ENCODE measurements around the gene ILK.

GRCh38 chr11:6633422-6634408 lies 30.1 kb downstream of the ILK start:
- TF ChIP-seq EZH2 (IDR thresholded peaks at IDR 0.05; ENCODE audit: borderline replicate concordance) (no peak), EZH2phosphoT487 (IDR thresholded peaks at IDR 0.05; ENCODE audit: low read depth, severe bottlenecking, unreplicated experiment) (no peak)
- TF ChIP-seq, protein P1, sequence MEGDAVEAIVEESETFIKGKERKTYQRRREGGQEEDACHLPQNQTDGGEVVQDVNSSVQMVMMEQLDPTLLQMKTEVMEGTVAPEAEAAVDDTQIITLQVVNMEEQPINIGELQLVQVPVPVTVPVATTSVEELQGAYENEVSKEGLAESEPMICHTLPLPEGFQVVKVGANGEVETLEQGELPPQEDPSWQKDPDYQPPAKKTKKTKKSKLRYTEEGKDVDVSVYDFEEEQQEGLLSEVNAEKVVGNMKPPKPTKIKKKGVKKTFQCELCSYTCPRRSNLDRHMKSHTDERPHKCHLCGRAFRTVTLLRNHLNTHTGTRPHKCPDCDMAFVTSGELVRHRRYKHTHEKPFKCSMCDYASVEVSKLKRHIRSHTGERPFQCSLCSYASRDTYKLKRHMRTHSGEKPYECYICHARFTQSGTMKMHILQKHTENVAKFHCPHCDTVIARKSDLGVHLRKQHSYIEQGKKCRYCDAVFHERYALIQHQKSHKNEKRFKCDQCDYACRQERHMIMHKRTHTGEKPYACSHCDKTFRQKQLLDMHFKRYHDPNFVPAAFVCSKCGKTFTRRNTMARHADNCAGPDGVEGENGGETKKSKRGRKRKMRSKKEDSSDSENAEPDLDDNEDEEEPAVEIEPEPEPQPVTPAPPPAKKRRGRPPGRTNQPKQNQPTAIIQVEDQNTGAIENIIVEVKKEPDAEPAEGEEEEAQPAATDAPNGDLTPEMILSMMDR (IDR thresholded peaks at IDR 0.05; ENCODE audit: poor library complexity) = no peak
